HepG2 (cell line): ENCODE measurements around the gene RIPK3. TPM values are rescaled to one million over a fixed set of nuclear protein-coding genes. Genes with fewer than 3 reads are reported as not detected.

Experiments used
- ETV5 ChIP-seq: IDR thresholded peaks from 2 replicates; pipeline ENCODE4 v1.6.1; 2018; ENCODE audit warnings: missing biosample characterization, missing genetic modification reagents, inconsistent platforms, borderline replicate concordance
- EZH2 ChIP-seq: conservative IDR thresholded peaks from 2 replicates; pipeline ENCODE4 v1.6.1; 2012; ENCODE audit warnings: mild to moderate bottlenecking, low read depth, low read length, moderate library complexity
- FOXM1 ChIP-seq: sonication (generic); formaldehyde crosslinking; IDR thresholded peaks from 2 replicates; pipeline ENCODE4 v1.5.0; 2020; ENCODE audit warnings: missing genetic modification reagents
- HDAC6 ChIP-seq: fragments of 200-600 bp; sonication (generic); IDR thresholded peaks from 2 replicates; pipeline ENCODE4 v1.7.0; 2017; ENCODE audit warnings: mild to moderate bottlenecking, antibody characterized with exemption, low read length, low read depth
- HNRNPLL ChIP-seq: fragments of 200-400 bp; formaldehyde crosslinking; IDR thresholded peaks from 2 replicates; pipeline ENCODE4 v1.6.1; 2017; ENCODE audit warnings: mild to moderate bottlenecking, low read depth, low read length; ENCODE audit not compliant: poor library complexity, severe bottlenecking
- KDM3A ChIP-seq: IDR thresholded peaks from 2 replicates; pipeline ENCODE4 v1.6.1; 2018; ENCODE audit warnings: low read depth, missing compliant biosample characterization
- KLF12 ChIP-seq: sonication (generic); formaldehyde crosslinking; IDR thresholded peaks from 2 replicates; pipeline ENCODE4 v1.4.0; 2020; ENCODE audit warnings: missing genetic modification reagents, borderline replicate concordance
- KMT2A ChIP-seq: sonication (generic); formaldehyde crosslinking; IDR thresholded peaks from 2 replicates; pipeline ENCODE4 v1.4.0; 2020; ENCODE audit warnings: missing genetic modification reagents
- NFKB2 ChIP-seq: sonication (generic); formaldehyde crosslinking; IDR thresholded peaks from 2 replicates; pipeline ENCODE4 v1.4.0; 2020; ENCODE audit warnings: missing genetic modification reagents, borderline replicate concordance
- RBFOX2 ChIP-seq: fragments of 200-400 bp; formaldehyde crosslinking; IDR thresholded peaks from 2 replicates; pipeline ENCODE4 v1.6.1; 2017; ENCODE audit warnings: low read depth, mild to moderate bottlenecking, low read length
- RORA ChIP-seq: sonication (generic); formaldehyde crosslinking; IDR thresholded peaks from 2 replicates; pipeline ENCODE4 v1.5.0; 2020; ENCODE audit warnings: mild to moderate bottlenecking, missing genetic modification reagents, moderate library complexity
- TMF1 ChIP-seq: sonication (generic); formaldehyde crosslinking; IDR thresholded peaks from 2 replicates; pipeline ENCODE4 v1.8.1; 2022; ENCODE audit warnings: low read depth, missing genetic modification reagents
- TRIM24 ChIP-seq: sonication (generic); formaldehyde crosslinking; IDR thresholded peaks from 2 replicates; pipeline ENCODE4 v1.8.0; 2022; ENCODE audit warnings: mild to moderate bottlenecking, missing genetic modification reagents
- ZBTB34 ChIP-seq: sonication (generic); formaldehyde crosslinking; IDR thresholded peaks from 2 replicates; pipeline ENCODE4 v1.8.0; 2022; ENCODE audit warnings: mild to moderate bottlenecking, missing genetic modification reagents
- ZBTB39 ChIP-seq: sonication (generic); formaldehyde crosslinking; IDR thresholded peaks from 2 replicates; pipeline ENCODE4 v1.5.0; 2020; ENCODE audit warnings: missing genetic modification reagents
- ZMYM3 ChIP-seq: sonication (generic); formaldehyde crosslinking; IDR thresholded peaks from 2 replicates; pipeline ENCODE4 v1.5.1; 2020; ENCODE audit warnings: mild to moderate bottlenecking, missing genetic modification reagents
- ZNF10 ChIP-seq: sonication (generic); formaldehyde crosslinking; IDR thresholded peaks from 2 replicates; pipeline ENCODE4 v1.4.0; 2020; ENCODE audit warnings: mild to moderate bottlenecking, low read depth, missing genetic modification reagents, borderline replicate concordance
- ZNF180 ChIP-seq: sonication (generic); formaldehyde crosslinking; IDR thresholded peaks from 2 replicates; pipeline ENCODE4 v1.4.0; 2020; ENCODE audit warnings: low read depth, missing genetic modification reagents, borderline replicate concordance
- ZNF446 ChIP-seq: sonication (generic); formaldehyde crosslinking; IDR thresholded peaks from 2 replicates; pipeline ENCODE4 v1.5.0; 2020; ENCODE audit warnings: mild to moderate bottlenecking, missing genetic modification reagents
- ZNF709 ChIP-seq: sonication (generic); formaldehyde crosslinking; IDR thresholded peaks from 2 replicates; pipeline ENCODE4 v1.5.0; 2020; ENCODE audit warnings: mild to moderate bottlenecking, missing genetic modification reagents
- ZNF720 ChIP-seq: sonication (generic); formaldehyde crosslinking; IDR thresholded peaks from 2 replicates; pipeline ENCODE4 v1.4.0; 2020; ENCODE audit warnings: missing genetic modification reagents
- polyA plus RNA-seq, 8 experiments: library from polyadenylated mRNA; depleted of rRNA in 3 of 8; stranded (reverse) in 7 of 8; unstranded in 1 of 8; fragments of >200 nt; fragmentation: Illumina TruSeq in 4 of 8; extraction: Trizol in 4 of 8; gene quantifications; 2 replicates each; pipeline versions ENCODE4 v1.2.1 to v1.2.3, GENCODE V29; 2011 to 2016; ENCODE audit warnings: low read depth in 4 of 8, missing spikeins in 1 of 8, mixed read lengths in 1 of 8; ENCODE audit not compliant: insufficient read depth in 1 of 8
- total RNA-seq, 5 experiments: library from RNA; depleted of rRNA; stranded (reverse); fragments of >200 nt; fragmentation: Illumina TruSeq; extraction: Trizol; gene quantifications; 2 replicates each; pipeline ENCODE4 v1.2.3, GENCODE V29; 2016; ENCODE audit warnings: low read depth in 1 of 5
- TF ChIP-seq, protein P1 (sequence below): sonication (generic); formaldehyde crosslinking; IDR thresholded peaks from 2 replicates; pipeline ENCODE4 v1.4.0; 2020; ENCODE audit warnings: missing genetic modification reagents
- TF ChIP-seq, protein P2 (sequence below): sonication (generic); formaldehyde crosslinking; IDR thresholded peaks from 2 replicates; pipeline ENCODE4 v1.4.0; 2020; ENCODE audit warnings: mild to moderate bottlenecking, missing genetic modification reagents

Gene RIPK3
- total and polyA plus RNA-seq, 2 of the 13 experiments (the other 11 are each of a cell fraction or from before 2014, with no cell fraction given) = not detected

- TF ChIP-seq, protein P1, sequence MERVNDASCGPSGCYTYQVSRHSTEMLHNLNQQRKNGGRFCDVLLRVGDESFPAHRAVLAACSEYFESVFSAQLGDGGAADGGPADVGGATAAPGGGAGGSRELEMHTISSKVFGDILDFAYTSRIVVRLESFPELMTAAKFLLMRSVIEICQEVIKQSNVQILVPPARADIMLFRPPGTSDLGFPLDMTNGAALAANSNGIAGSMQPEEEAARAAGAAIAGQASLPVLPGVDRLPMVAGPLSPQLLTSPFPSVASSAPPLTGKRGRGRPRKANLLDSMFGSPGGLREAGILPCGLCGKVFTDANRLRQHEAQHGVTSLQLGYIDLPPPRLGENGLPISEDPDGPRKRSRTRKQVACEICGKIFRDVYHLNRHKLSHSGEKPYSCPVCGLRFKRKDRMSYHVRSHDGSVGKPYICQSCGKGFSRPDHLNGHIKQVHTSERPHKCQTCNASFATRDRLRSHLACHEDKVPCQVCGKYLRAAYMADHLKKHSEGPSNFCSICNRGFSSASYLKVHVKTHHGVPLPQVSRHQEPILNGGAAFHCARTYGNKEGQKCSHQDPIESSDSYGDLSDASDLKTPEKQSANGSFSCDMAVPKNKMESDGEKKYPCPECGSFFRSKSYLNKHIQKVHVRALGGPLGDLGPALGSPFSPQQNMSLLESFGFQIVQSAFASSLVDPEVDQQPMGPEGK (CRISPR knock-in tag) = no peak; the same call in none of the 2 replicates
- TF ChIP-seq HDAC6 = no peak
- TF ChIP-seq RORA (CRISPR knock-in tag) = no peak
- peak; percentile 95; the same call in 1 of the 2 replicates for TF ChIP-seq ZBTB39
- TF ChIP-seq ZNF446 (CRISPR knock-in tag) = peak; percentile 78
- TF ChIP-seq TMF1 (CRISPR knock-in tag) = peak; percentile 31; the same call in 1 of the 2 replicates
- peak; percentile 87; the same call in 1 of the 2 replicates for TF ChIP-seq KDM3A (CRISPR knock-in tag)
- TF ChIP-seq NFKB2 (CRISPR knock-in tag) = peak; percentile 88; the same call in 1 of the 2 replicates
- TF ChIP-seq ZNF709 (CRISPR knock-in tag) = peak; percentile 76
- TF ChIP-seq ETV5 (CRISPR knock-in tag) = peak; percentile 14; the same call in 1 of the 2 replicates
- TF ChIP-seq, protein P2, sequence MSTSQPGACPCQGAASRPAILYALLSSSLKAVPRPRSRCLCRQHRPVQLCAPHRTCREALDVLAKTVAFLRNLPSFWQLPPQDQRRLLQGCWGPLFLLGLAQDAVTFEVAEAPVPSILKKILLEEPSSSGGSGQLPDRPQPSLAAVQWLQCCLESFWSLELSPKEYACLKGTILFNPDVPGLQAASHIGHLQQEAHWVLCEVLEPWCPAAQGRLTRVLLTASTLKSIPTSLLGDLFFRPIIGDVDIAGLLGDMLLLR (CRISPR knock-in tag) = peak; percentile 96
- peak; percentile 72 for TF ChIP-seq ZMYM3 (CRISPR knock-in tag)
- peak; percentile 64; the same call in 1 of the 2 replicates for TF ChIP-seq ZBTB34 (CRISPR knock-in tag)
- peak; percentile 86; the same call in 1 of the 2 replicates for TF ChIP-seq ZNF720
- TF ChIP-seq EZH2 = no peak
- peak; percentile 86 for TF ChIP-seq HNRNPLL
- TF ChIP-seq ZNF180 = no peak
- no peak for TF ChIP-seq FOXM1
- no peak; the same call in 1 of the 2 replicates for TF ChIP-seq ZNF10
- TF ChIP-seq RBFOX2 = peak; percentile 47; the same call in 1 of the 2 replicates
- peak; percentile 63; the same call in 1 of the 2 replicates for TF ChIP-seq KMT2A (CRISPR knock-in tag)
- TF ChIP-seq KLF12 (CRISPR knock-in tag) = no peak
- no peak for TF ChIP-seq TRIM24 (CRISPR knock-in tag)
These were observed 7.4 kb downstream of the RIPK3 start (continued) for GRCh38 chr14:24332268-24332993.
